Osteocyte (in vitro differentiated cells): Measurements from ENCODE around the gene MBOAT7. TPM values are rescaled to one million over a fixed set of nuclear protein-coding genes. Genes with fewer than 3 reads are reported as not detected.
A peak's percentile ranks its signal among the peaks of the same experiment; 100 is the strongest.
"Not testable (repeated sequence)": the region's sequence is repeated elsewhere in the genome, so short reads cannot be mapped to it uniquely, and the experiment has no call there.

Experiments
- DNase-seq: peaks from one replicate; pipeline ENCODE4 v3.0.0; 2021; ENCODE audit warnings: mixed read lengths; ENCODE audit not compliant: unreplicated experiment; ENCODE audit errors: extremely low spot score
- H3K27ac Mint-ChIP-seq: one replicate; pipeline ENCODE4 v1.8.0; 2021; ENCODE audit warnings: mild to moderate bottlenecking, mixed read lengths; ENCODE audit not compliant: unreplicated experiment
- H3K27me3 Mint-ChIP-seq: one replicate; pipeline ENCODE4 v1.8.0; 2021; ENCODE audit warnings: mixed read lengths; ENCODE audit not compliant: unreplicated experiment
- H3K36me3 Mint-ChIP-seq: one replicate; pipeline ENCODE4 v1.8.0; 2021; ENCODE audit warnings: mixed read lengths; ENCODE audit not compliant: unreplicated experiment
- H3K4me1 Mint-ChIP-seq: one replicate; pipeline ENCODE4 v1.8.0; 2021; ENCODE audit warnings: mixed read lengths; ENCODE audit not compliant: unreplicated experiment
- H3K4me3 Mint-ChIP-seq: one replicate; pipeline ENCODE4 v1.8.0; 2021; ENCODE audit warnings: mild to moderate bottlenecking, moderate library complexity, mixed read lengths; ENCODE audit not compliant: unreplicated experiment
- H3K9me3 Mint-ChIP-seq: one replicate; pipeline ENCODE4 v1.8.0; 2021; ENCODE audit warnings: mixed read lengths; ENCODE audit not compliant: unreplicated experiment
- total RNA-seq: library from RNA; stranded (reverse); gene quantifications from 2 replicates; pipeline ENCODE4 v1.2.1, GENCODE V29; 2021
- TF ChIP-seq, protein P1 (sequence below): fragments of 200-600 bp; sonication (generic); IDR thresholded peaks from 2 replicates; pipeline ENCODE4 v1.5.0; 2021; ENCODE audit warnings: antibody characterized with exemption, mild to moderate bottlenecking, moderate library complexity

Gene MBOAT7
- total RNA-seq, 1 donor from 2014 or later, result 85.2 TPM

DNA sequence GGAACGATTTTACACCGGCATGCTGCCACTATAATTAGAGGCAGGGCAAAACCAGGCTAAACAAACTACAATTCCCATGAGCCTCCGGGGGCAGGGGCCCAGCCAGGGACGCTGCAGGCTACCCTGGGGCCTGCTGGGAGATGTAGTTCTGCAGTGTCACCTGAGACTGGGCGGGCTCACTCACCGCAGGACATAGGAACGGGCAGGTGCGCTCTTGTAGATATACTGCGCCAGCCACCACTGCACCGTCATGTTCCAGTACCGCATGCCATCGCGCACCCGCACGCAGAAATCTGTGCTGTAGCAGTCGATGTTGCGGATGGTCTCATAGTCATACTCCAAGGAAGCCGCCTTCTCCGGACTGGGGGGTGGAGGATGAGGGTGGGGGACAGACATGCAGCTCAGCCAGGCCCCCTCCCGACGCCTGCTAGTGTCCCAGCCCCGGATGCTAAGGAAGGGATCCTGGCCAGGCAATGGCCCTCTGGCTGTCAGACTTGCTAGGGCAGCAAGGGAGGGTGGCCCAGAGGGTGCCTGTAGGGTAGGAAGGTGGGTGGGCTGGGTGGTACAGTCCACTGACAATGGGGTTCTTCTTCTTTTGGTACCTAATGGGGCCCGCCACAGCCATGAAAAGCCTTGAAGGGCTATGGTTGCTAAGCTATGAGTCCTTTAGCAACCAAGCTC lies 10.7 kb downstream of the MBOAT7 start:
- Mint-ChIP-seq H3K27ac (no peak overlapping the region), H3K9me3 (no peaks in the 10 kb centered on the region), H3K4me3 (no peak overlapping the region), H3K27me3 (no peaks in the 10 kb centered on the region), H3K36me3 (no peaks in the 10 kb centered on the region), H3K4me1 (peaks cover 4% of the 10 kb centered on the region)
- no peak for DNase-seq
- TF ChIP-seq, protein P1, sequence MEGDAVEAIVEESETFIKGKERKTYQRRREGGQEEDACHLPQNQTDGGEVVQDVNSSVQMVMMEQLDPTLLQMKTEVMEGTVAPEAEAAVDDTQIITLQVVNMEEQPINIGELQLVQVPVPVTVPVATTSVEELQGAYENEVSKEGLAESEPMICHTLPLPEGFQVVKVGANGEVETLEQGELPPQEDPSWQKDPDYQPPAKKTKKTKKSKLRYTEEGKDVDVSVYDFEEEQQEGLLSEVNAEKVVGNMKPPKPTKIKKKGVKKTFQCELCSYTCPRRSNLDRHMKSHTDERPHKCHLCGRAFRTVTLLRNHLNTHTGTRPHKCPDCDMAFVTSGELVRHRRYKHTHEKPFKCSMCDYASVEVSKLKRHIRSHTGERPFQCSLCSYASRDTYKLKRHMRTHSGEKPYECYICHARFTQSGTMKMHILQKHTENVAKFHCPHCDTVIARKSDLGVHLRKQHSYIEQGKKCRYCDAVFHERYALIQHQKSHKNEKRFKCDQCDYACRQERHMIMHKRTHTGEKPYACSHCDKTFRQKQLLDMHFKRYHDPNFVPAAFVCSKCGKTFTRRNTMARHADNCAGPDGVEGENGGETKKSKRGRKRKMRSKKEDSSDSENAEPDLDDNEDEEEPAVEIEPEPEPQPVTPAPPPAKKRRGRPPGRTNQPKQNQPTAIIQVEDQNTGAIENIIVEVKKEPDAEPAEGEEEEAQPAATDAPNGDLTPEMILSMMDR, result no peak

DNA sequence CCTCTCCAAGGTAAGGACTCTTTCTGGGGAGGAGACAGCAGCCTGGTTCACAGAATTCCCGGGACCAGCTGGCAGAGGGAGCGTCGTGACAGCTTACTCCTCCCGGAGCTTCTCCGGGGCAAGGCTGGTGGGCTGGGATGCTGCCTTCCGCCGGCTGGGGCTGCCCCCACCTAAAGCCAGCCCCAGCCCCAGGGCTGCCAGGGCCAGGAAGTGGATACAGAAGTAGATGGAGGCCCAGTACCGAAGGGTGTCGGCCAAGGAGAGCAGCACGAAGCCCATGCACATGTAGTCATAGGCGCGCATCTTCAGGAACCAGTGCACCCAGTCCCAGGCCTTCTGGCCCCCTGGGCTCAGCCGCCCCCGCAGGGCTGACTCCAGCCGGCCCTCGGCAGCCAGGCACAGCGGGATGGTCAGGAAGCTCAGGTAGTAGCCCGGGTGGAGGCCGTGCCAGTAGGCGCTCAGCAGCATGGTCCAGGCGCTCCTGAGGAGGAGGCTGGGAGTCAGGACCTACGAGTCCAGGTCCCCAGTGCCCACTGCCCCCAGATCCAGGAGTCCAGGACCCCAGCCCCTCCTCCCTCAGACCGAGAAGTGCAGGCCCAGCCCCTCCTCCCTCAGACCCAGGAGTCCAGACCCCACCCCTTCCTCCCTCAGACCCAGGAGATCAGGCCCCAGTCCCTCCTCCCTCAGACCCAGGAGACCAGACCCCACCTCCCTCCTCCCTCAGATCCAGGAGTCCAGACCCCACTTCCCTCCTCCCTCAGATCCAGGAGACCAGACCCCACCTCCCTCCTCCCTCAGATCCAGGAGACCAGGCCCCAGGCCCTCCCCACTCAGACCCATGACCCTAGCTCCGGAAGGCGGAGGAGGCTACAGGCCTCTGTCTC lies 15.2 kb downstream of the MBOAT7 start:
- Mint-ChIP-seq H3K4me1 (peaks cover 12% of the 10 kb centered on the region), H3K4me3 (no peak overlapping the region), H3K27ac (no peak overlapping the region), H3K9me3 (no peaks in the 10 kb centered on the region), H3K36me3 (no peaks in the 10 kb centered on the region), H3K27me3 (no peaks in the 10 kb centered on the region)
- TF ChIP-seq, protein P1, result no peak
- DNase-seq, result no peak

DNA sequence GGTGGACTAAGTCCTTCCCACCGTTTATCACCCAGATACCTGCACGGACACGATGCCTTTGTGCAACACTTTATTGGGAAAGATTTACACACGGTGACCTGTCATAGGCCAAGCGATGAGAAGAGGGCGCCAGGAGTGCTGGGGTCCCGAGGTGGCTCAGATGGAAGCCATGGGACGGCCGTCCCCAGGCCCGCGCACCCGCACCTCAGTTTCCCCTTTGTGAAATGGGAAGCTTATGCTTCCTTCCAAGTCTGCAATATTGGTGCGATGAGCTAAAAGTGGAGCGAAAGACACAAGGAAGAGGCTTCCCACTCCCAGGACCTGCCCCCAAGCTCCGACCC lies 16.1 kb downstream of the MBOAT7 start:
- TF ChIP-seq, protein P1, result no peak
- H3K9me3 Mint-ChIP-seq, result no peaks in the 10 kb centered on the region
- no peaks in the 10 kb centered on the region for H3K36me3 Mint-ChIP-seq
- no peak overlapping the region for H3K27ac Mint-ChIP-seq
- H3K4me3 Mint-ChIP-seq, result no peak overlapping the region
- H3K4me1 Mint-ChIP-seq, result peaks cover 13% of the 10 kb centered on the region
- no peaks in the 10 kb centered on the region for H3K27me3 Mint-ChIP-seq
- DNase-seq, result no peak

DNA sequence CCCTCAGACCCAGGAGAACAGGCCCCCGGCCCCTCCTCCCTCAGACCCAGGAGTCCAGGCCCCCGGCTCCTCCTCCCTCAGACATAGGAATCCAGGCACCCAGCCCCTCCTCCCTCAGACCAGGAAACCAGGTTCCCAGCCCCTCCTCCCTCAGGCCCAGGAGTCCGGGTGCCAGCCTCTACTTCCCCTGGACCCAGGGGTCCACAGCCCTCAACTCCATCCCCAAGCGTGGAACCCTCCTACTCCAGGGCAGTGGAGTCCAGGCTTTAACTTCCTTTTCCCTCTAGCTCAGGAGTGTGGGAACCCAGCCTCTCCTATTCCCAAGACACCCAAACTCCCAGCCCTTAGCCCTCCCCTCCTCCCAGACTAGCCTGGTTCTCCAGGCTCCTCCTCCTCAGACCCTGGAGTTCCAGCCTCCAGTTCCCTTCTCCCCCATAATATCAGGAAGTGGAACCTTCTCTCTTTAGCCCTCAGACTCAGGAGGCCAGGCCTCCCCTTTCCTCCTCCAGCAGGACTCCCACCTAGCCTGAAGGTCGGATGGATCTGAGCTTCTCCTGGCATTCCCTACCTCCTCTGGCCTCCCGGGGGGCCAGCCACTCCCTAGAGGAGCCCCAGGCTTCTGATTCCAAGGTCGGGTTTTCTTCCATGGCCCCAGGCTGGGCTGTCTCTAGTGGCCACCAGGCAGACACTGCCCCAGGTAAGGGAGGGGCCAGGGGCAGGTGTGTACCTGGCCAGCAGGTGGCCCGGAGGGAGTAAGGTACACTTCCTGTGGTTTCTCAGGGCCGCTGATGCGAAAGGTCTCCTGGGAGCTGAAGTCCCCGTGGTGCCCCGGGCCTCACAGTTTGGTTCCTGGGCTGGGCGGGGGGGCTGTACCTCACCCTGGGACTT lies 16.7 kb downstream of the MBOAT7 start, which contains the start of gene TMC4:
Gene TMC4 (minus strand): TSS at position 690 of the 888 bp plus-strand sequence. CDS start 43 bp downstream, at position 647.
- no peak for DNase-seq
- peak within 1 kb of the TSS; percentile 5 for H3K4me3 Mint-ChIP-seq
- H3K36me3 Mint-ChIP-seq, result no peaks in the 10 kb centered on the region
- H3K27ac Mint-ChIP-seq, result peak within 1 kb of the TSS; percentile 80
- no peaks in the 10 kb centered on the region for H3K9me3 Mint-ChIP-seq
- no peaks in the 10 kb centered on the region for H3K27me3 Mint-ChIP-seq
- H3K4me1 Mint-ChIP-seq, result peaks cover 14% of the 10 kb centered on the region
- TF ChIP-seq, protein P1, result no peak

DNA sequence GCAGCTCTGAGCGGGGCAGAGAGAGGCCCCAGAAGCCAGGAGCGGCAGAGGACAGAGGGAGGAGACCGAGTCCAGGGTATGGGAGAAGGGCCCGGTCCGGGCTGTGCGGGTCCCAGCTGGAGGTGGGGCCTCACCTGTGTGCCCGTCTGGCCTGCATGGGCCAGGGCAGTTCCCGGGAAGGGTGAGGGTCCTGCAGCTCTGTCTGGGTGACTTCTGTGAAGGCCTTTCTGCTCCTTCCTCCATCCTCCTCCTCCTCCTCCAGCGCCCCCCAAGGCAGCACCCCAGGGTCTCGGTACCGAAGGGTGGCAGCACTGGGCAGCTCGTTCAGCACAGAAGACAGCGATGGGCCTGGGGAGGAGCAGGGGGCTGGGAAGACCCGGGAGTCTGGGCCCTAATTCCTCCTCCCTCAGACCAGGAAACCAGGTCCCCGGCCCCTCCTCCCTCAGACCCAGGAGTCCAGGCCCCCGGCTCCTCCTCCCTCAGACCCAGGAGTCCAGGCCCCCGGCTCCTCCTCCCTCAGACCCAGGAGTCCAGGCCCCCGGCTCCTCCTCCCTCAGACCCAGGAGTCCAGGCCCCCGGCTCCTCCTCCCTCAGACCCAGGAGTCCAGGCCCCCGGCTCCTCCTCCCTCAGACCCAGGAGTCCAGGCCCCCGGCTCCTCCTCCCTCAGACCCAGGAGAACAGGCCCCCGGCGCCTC lies 17.5 kb downstream of the MBOAT7 start:
- peaks cover 14% of the 10 kb centered on the region for H3K4me1 Mint-ChIP-seq
- H3K9me3 Mint-ChIP-seq, H3K27ac Mint-ChIP-seq, H3K36me3 Mint-ChIP-seq, H3K27me3 Mint-ChIP-seq, DNase-seq, H3K4me3 Mint-ChIP-seq: not testable (repeated sequence)
